GM18867 (cell line): ENCODE results near the gene TPCN2.

Experiments used
- ATAC-seq: cut with Tn5 transposase; IDR thresholded peaks from one replicate; pipeline ENCODE4 v1.9.1; 2021; ENCODE audit warnings: mild to moderate bottlenecking, moderate library complexity; ENCODE audit not compliant: unreplicated experiment

TPCN2 gene

GRCh38 chr11:69010361-69010891 lies 38.3 kb upstream of the TPCN2 start:
- ATAC-seq: no peak

- no peak for ATAC-seq
These were observed 37.6 kb upstream of the TPCN2 start for GRCh38 chr11:69010964-69011623.

GRCh38 chr11:69011624-69012091 lies 37.1 kb upstream of the TPCN2 start:
- no peak for ATAC-seq

- no peak for ATAC-seq
These were observed 36.4 kb upstream of the TPCN2 start for GRCh38 chr11:69012092-69013008.

GRCh38 chr11:69013009-69013951 lies 35.5 kb upstream of the TPCN2 start, which contains the start of gene MRGPRF:
Gene MRGPRF, minus strand, starts transcription at chr11:69013246. Its CDS starts 3,345 bp downstream, at chr11:69009901.
- ATAC-seq: no peak

- no peak for ATAC-seq
These were observed 34.5 kb upstream of the TPCN2 start for GRCh38 chr11:69014084-69014851.

GRCh38 chr11:69014898-69015549 lies 33.7 kb upstream of the TPCN2 start:
- no peak for ATAC-seq

- ATAC-seq: no peak
These were observed 30.8 kb upstream of the TPCN2 start for GRCh38 chr11:69017951-69018350.

- ATAC-seq: no peak
These were observed 29.8 kb upstream of the TPCN2 start for GRCh38 chr11:69018924-69019323.

GRCh38 chr11:69022260-69022659 lies 26.5 kb upstream of the TPCN2 start:
- no peak for ATAC-seq

- ATAC-seq: no peak
These were observed 24.2 kb upstream of the TPCN2 start for GRCh38 chr11:69024509-69024908.

- ATAC-seq: no peak
These were observed 20.9 kb upstream of the TPCN2 start for GRCh38 chr11:69027704-69028372.

GRCh38 chr11:69030301-69030700 lies 18.4 kb upstream of the TPCN2 start:
- ATAC-seq: no peak

- no peak for ATAC-seq
These were observed 15.9 kb upstream of the TPCN2 start for GRCh38 chr11:69032833-69033232.

- no peak for ATAC-seq
These were observed 15.3 kb upstream of the TPCN2 start for GRCh38 chr11:69033431-69033830.

GRCh38 chr11:69034123-69034867 lies 14.4 kb upstream of the TPCN2 start:
- no peak for ATAC-seq

- ATAC-seq: no peak
These were observed 13.4 kb upstream of the TPCN2 start for GRCh38 chr11:69035150-69035945.
